Measurements from ENCODE around the gene SDCBP2.

- TF ChIP-seq CTCF (IDR thresholded peaks at IDR 0.05; ENCODE audit: insufficient read depth, low read depth, low read length): no peak
- TF ChIP-seq EZH2 (IDR thresholded peaks at IDR 0.05; ENCODE audit: insufficient read depth, low read length): no peak
Observed at GRCh38 chr20:1292620-1293019, 36.3 kb downstream of the SDCBP2 start.

All from astrocyte (in vitro differentiated cells and primary cell).